MCF 10A (cell line): ENCODE data around the gene LENEP. TPM values are rescaled to one million over a fixed set of nuclear protein-coding genes. Genes with fewer than 3 reads are reported as not detected.

Source experiments
- BruUV-seq: library from RNA; stranded (reverse); fragments of 400-500 nt; replicated peaks from 2 replicates; lab custom pipeline; 2021; lab: Mats Ljungman, UMichigan
- CTCF ChIA-PET: fragments of 300-600 bp; sonication (Branson Sonifier 250); formaldehyde crosslinking; extraction: SDS; loops from one replicate; lab custom pipeline; 2021; ENCODE audit warnings: antibody characterized with exemption, inconsistent platforms; lab: Yijun Ruan, JAX
- POLR2A ChIA-PET: fragments of 300-600, 350-650 bp; sonication (Branson Sonifier 250); formaldehyde crosslinking; extraction: SDS; loops from one replicate; lab custom pipeline; 2020; ENCODE audit warnings: antibody characterized with exemption, inconsistent platforms; lab: Yijun Ruan, JAX
- DNase-seq: peaks from one replicate; pipeline ENCODE4 v3.0.0-alpha.2; 2018; ENCODE audit not compliant: unreplicated experiment
- H3K27ac Mint-ChIP-seq: one replicate; pipeline ENCODE4 v1.8.0; 2022; ENCODE audit warnings: mild to moderate bottlenecking, low read depth, mixed read lengths; ENCODE audit not compliant: unreplicated experiment
- H3K27me3 Mint-ChIP-seq: one replicate; pipeline ENCODE4 v1.8.0; 2022; ENCODE audit warnings: mixed read lengths; ENCODE audit not compliant: insufficient read depth, unreplicated experiment
- H3K36me3 Mint-ChIP-seq: one replicate; pipeline ENCODE4 v1.8.0; 2022; ENCODE audit warnings: mild to moderate bottlenecking, moderate library complexity, mixed read lengths; ENCODE audit not compliant: insufficient read depth, unreplicated experiment
- H3K4me1 Mint-ChIP-seq: one replicate; pipeline ENCODE4 v1.8.0; 2022; ENCODE audit warnings: mixed read lengths; ENCODE audit not compliant: insufficient read depth, unreplicated experiment
- H3K4me3 Mint-ChIP-seq: one replicate; pipeline ENCODE4 v1.8.0; 2022; ENCODE audit warnings: mild to moderate bottlenecking, moderate library complexity, mixed read lengths; ENCODE audit not compliant: unreplicated experiment
- H3K9me3 Mint-ChIP-seq: one replicate; pipeline ENCODE4 v1.8.0; 2022; ENCODE audit warnings: mixed read lengths; ENCODE audit not compliant: unreplicated experiment
- CTCF ChIP-seq: fragments of 200-600 bp; IDR thresholded peaks from one replicate; pipeline ENCODE4 v1.8.0; 2022; ENCODE audit warnings: antibody characterized with exemption, mild to moderate bottlenecking; ENCODE audit not compliant: unreplicated experiment
- intact Hi-C: fragments of 100-400 bp; cut with micrococcal nuclease; formaldehyde crosslinking; loops from 2 replicates; pipeline ENCODE4 v1.14.1; 2022
- total RNA-seq: library from RNA; stranded (reverse); gene quantifications from 2 replicates; pipeline ENCODE4 v1.2.3, GENCODE V29; 2022

LENEP gene
- total RNA-seq, 1 experiment from 2014 or later: not detected

DNA sequence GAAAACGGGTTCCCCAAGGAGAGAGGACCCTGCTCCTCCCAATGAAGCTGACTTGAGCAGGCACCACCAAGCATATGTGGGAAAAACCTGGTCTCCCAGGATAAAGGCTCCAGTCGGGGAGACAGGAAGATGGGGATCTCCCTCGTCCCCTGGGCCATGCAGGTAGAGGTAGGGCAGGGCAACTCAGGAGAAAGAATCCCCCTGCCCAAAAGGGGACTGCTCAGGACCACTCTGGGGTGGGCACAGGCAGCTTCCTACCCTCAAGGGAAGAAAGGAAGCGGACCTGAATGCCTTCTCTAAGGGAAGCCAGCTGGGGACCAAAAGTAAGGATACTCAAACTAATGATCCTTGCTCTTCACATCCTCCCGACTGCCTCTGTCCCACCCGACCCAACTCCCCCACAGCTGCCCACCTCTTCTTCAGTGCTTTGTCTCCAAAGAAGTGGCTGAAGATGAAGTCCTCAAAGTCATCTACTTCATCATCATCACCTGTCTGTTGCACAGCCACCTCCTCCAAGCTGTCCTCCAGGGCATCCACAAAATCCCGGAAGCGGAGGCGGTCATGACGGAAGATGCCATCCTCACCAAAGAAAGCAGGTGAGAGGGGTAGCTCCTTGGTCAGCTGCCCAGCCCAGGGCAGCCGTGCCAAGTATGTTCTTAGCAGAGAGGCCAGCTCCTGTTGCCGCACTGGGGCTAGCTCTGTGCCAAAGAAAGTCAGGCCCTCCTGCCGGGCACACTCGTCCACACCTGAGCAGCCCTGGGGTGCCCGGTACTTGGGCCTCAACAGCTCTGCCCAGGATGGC lies 48.0 kb upstream of the LENEP start:
- POLR2A ChIA-PET: interaction anchor here (0.6 to 3.9 kb wide), 5 partner anchors 8 to 646 kb away, joined by 3 to 26 read pairs (median 4); partner anchors contain the start of genes PBXIP1, PMVK and SHC1
- CTCF ChIA-PET: interaction anchor here (0.6 to 2.2 kb wide), 14 partner anchors 7 to 407 kb away, joined by 3 to 14 read pairs (median 4); partner anchors contain the start of genes MTX1 and PYGO2
- BruUV-seq: no TSS peak
- Mint-ChIP-seq H3K4me1 (peaks cover 7% of the 10 kb centered on the region), H3K36me3 (peaks cover 12% of the 10 kb centered on the region), H3K27ac (no peak overlapping the region), H3K27me3 (no peaks in the 10 kb centered on the region), H3K4me3 (no peak overlapping the region), H3K9me3 (no peaks in the 10 kb centered on the region)
- DNase-seq: no peak
- TF ChIP-seq CTCF: no peak
- intact Hi-C loops: no loop called here

DNA sequence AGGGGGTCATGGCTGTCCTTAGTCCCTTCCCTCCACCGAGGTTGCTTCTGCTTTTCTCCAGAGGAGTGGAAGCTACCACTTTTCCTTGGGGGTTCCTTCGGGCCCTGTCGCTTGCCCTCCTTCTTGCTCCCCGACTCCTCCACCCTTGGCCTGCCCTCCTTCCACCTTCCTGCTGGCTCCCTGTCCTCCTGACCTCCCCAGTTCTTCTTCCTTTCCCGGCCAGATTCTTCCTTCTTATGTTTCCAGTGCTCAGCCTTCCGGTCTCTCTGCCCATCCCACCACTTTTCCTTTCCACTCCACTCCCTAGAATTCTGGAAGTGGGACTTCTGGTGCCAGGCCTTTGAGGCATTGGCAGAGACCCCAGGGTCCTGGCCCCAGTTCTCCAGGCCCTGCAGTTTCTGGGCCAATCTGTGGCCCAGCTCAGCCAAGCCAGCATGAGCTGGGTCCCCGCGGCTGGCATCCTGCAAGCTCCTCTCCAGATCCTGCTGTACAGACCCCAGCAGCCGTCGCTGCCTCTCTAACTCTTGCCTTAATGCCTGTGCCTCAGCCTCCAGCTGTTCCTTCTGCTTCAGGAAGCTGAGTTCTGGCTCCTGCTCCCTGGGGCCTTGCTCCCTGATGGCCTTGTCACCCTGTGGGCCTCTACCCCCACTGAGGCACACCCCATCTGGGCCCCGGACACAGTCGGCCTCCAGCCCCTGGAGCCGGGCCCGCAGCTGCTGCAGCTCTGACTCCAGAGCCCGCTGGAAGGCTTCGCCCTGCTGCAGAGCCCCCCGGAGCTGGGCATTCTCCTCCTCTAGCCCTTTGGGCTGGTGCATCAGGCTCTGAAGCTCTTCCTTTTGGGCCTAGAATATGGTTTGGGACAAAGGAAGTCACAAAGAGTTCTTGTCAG lies 47.2 kb upstream of the LENEP start:
- Mint-ChIP-seq H3K27ac (no peak overlapping the region), H3K4me3 (no peak overlapping the region), H3K36me3 (peaks cover 12% of the 10 kb centered on the region), H3K4me1 (peaks cover 7% of the 10 kb centered on the region), H3K27me3 (no peaks in the 10 kb centered on the region), H3K9me3 (no peaks in the 10 kb centered on the region)
- TF ChIP-seq CTCF: no peak
- ChIA-PET CTCF (interaction anchor here (0.6 to 1.8 kb wide), 10 partner anchors 8 to 218 kb away, joined by 3 to 10 read pairs (median 3); partner anchors contain the start of gene PYGO2), POLR2A (interaction anchor here (0.7 to 3.9 kb wide), 5 partner anchors 9 to 1183 kb away, joined by 3 to 26 read pairs (median 3); partner anchors contain the start of genes PBXIP1 and PMVK)
- intact Hi-C loops: no loop called here
- DNase-seq: no peak
- BruUV-seq: no TSS peak

DNA sequence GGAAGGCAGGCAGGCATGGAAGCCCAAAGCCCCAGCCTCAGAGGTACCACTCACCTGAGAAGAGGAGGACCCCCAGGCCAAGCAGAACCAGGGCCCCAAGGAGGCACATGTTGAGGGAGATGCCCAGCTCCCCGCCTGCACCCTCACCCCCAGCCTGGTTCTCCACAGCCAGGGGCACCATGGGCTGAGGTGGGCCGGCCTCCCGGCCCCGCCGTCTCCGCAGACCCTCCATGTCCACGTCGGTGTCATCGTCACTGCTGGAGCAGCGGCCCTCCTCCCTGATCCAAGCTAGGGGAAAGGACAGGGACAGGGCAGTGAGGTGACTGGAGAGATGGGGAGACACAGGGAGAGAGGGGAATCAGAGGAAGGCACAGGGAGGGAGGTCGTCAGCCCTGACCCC lies 45.3 kb upstream of the LENEP start:
- Mint-ChIP-seq H3K9me3 (no peaks in the 10 kb centered on the region), H3K27ac (no peak overlapping the region), H3K4me3 (no peak overlapping the region), H3K27me3 (no peaks in the 10 kb centered on the region), H3K4me1 (peaks cover 11% of the 10 kb centered on the region), H3K36me3 (peaks cover 12% of the 10 kb centered on the region)
- no peak for DNase-seq
- TF ChIP-seq CTCF: no peak
- no TSS peak for BruUV-seq
- intact Hi-C loops: no loop called here
- CTCF ChIA-PET: interaction anchor here (0.6 to 1.3 kb wide), 4 partner anchors 12 to 85 kb away, joined by 3 read pairs; no protein-coding TSS in a partner anchor
- POLR2A ChIA-PET: interaction anchor here (0.5 to 3.9 kb wide), 4 partner anchors 11 to 187 kb away, joined by 3 to 26 read pairs (median 6); partner anchors contain the start of genes PMVK and SHC1
